HG03039 (cell line): ENCODE data around the gene TCERG1L.

Experiments used
- ATAC-seq: cut with Tn5 transposase; IDR thresholded peaks from one replicate; pipeline ENCODE4 v1.9.1; 2021; ENCODE audit warnings: mild to moderate bottlenecking, moderate library complexity; ENCODE audit not compliant: unreplicated experiment

The TCERG1L gene

GRCh38 chr10:131316321-131317075 is 5.0 kb upstream of the TCERG1L start:
- no peak for ATAC-seq

GRCh38 chr10:131315344-131315743 is 3.8 kb upstream of the TCERG1L start:
- ATAC-seq: no peak

GRCh38 chr10:131314799-131315198 is 3.3 kb upstream of the TCERG1L start:
- ATAC-seq: no peak

- ATAC-seq: no peak
Measured at GRCh38 chr10:131314148-131314547, 2.6 kb upstream of the TCERG1L start.

- no peak for ATAC-seq
Measured at GRCh38 chr10:131313377-131313776, 1.9 kb upstream of the TCERG1L start.

GRCh38 chr10:131312478-131312836 is 936 bp upstream of the TCERG1L start:
- no peak for ATAC-seq

GRCh38 chr10:131311402-131311660 is 190 bp downstream of the TCERG1L start:
- no peak for ATAC-seq

GRCh38 chr10:131310551-131311401 is 745 bp downstream of the TCERG1L start:
- ATAC-seq: no peak

- no peak for ATAC-seq
Measured at GRCh38 chr10:131310142-131310541, 1.4 kb downstream of the TCERG1L start.

- no peak for ATAC-seq
Measured at GRCh38 chr10:131300508-131300907, 11.0 kb downstream of the TCERG1L start.

- no peak for ATAC-seq
Measured at GRCh38 chr10:131290781-131291180, 20.7 kb downstream of the TCERG1L start.

GRCh38 chr10:131288648-131289047 is 22.9 kb downstream of the TCERG1L start:
- no peak for ATAC-seq

- no peak for ATAC-seq
Measured at GRCh38 chr10:131282961-131283360, 28.6 kb downstream of the TCERG1L start.

GRCh38 chr10:131280101-131280500 is 31.4 kb downstream of the TCERG1L start:
- ATAC-seq: no peak

- ATAC-seq: no peak
Measured at GRCh38 chr10:131279516-131279915, 32.0 kb downstream of the TCERG1L start.

GRCh38 chr10:131277969-131278368 is 33.6 kb downstream of the TCERG1L start:
- no peak for ATAC-seq

- no peak for ATAC-seq
Measured at GRCh38 chr10:131277278-131277677, 34.2 kb downstream of the TCERG1L start.

GRCh38 chr10:131275691-131276090 is 35.8 kb downstream of the TCERG1L start:
- ATAC-seq: no peak

- ATAC-seq: no peak
Measured at GRCh38 chr10:131274883-131275282, 36.6 kb downstream of the TCERG1L start.

GRCh38 chr10:131274133-131274880 is 37.2 kb downstream of the TCERG1L start:
- no peak for ATAC-seq

- ATAC-seq: no peak
Measured at GRCh38 chr10:131273476-131273875, 38.0 kb downstream of the TCERG1L start.
